ENCODE measurements around the gene SLC25A13.

GRCh38 chr7:96126382-96126781, 195.5 kb downstream of the SLC25A13 start:
- TF ChIP-seq CTCF (IDR thresholded peaks at IDR 0.05 in 4 of 5, conservative IDR thresholded peaks at IDR 0.05 in 1 of 5) (no peak), POLR2A (IDR thresholded peaks at IDR 0.05) (no peak)
